ENCODE measurements around the gene OAF.

The OAF gene

GRCh38 chr11:120172054-120172911 lies 38.5 kb upstream of the OAF start:
- H3K23ac ChIP-seq (ENCODE audit: low read depth, low read length, poor library complexity): peak overlapping the region; percentile 26
- peaks cover 0 to 2% of the 10 kb centered on the region in 2 donors for H3K9me3 ChIP-seq (replicated peaks in 1 of 2; ENCODE audit: control insufficient read depth in 2 of 2, insufficient read depth in 1 of 2, low read depth in 1 of 2, low read length in 2 of 2)
- H3K27ac ChIP-seq (replicated peaks; ENCODE audit: low read length): no peak overlapping the region
- no peak overlapping the region for H2BK15ac ChIP-seq (ENCODE audit: low read length)
- no peak overlapping the region for H2BK120ac ChIP-seq (ENCODE audit: low read depth, low read length)
- no peak overlapping the region for H2AK5ac ChIP-seq (ENCODE audit: low read depth, low read length)
- peak overlapping the region; percentile 80 for H2BK12ac ChIP-seq (ENCODE audit: low read length)
- H2BK5ac ChIP-seq (ENCODE audit: low read length): no peak overlapping the region
- DNase-seq (ENCODE audit: low spot score): peak; percentile 56
- no peak overlapping the region for H4K8ac ChIP-seq (ENCODE audit: low read depth, low read length)
- no CpG with 5 or more reads among the region's 24 CpGs for WGBS, 2 donors (ENCODE audit: extremely low coverage in 2 of 2, insufficient read length in 2 of 2, insufficient replicate concordance in 1 of 2)
- no peaks in the 10 kb centered on the region for H3K79me1 ChIP-seq (ENCODE audit: low read depth, low read length)
- H3K36me3 ChIP-seq (replicated peaks in 1 of 2; ENCODE audit: control insufficient read depth in 2 of 2, insufficient read depth in 2 of 2, low read length in 2 of 2): no peaks in the 10 kb centered on the region
- no peak overlapping the region for H4K91ac ChIP-seq (ENCODE audit: low read depth, low read length, poor library complexity)
- no peak overlapping the region for H3K4me2 ChIP-seq (ENCODE audit: insufficient read depth, low read length, poor library complexity, severe bottlenecking)
- H3K18ac ChIP-seq (ENCODE audit: low read length): peak overlapping the region; percentile 64
- H3K14ac ChIP-seq (ENCODE audit: low read length): no peak overlapping the region
- peaks cover 0 to 48% (median 41%) of the 10 kb centered on the region in 3 experiments for H3K27me3 ChIP-seq (ENCODE audit: control insufficient read depth in 3 of 3, insufficient read depth in 3 of 3, low read depth in 1 of 3, low read length in 3 of 3)
- H3K4me1 ChIP-seq (ENCODE audit: control insufficient read depth in 2 of 2, insufficient read depth in 1 of 2, low read depth in 1 of 2, low read length in 2 of 2): peaks cover 5 to 7% of the 10 kb centered on the region in 2 donors
- no peak overlapping the region for H3K4me3 ChIP-seq (ENCODE audit: low read length in 2 of 2)
- H3K9ac ChIP-seq (ENCODE audit: low read depth, low read length, poor library complexity): peak overlapping the region; percentile 4
- peak overlapping the region; percentile 27 for H2AFZ ChIP-seq (ENCODE audit: low read length)
- no peak overlapping the region for H3K4ac ChIP-seq (ENCODE audit: low read length)

GRCh38 chr11:120173019-120173705 lies 37.7 kb upstream of the OAF start:
- H3K36me3 ChIP-seq (replicated peaks in 1 of 2; ENCODE audit: control insufficient read depth in 2 of 2, insufficient read depth in 2 of 2, low read length in 2 of 2): no peaks in the 10 kb centered on the region
- H3K27ac ChIP-seq (replicated peaks; ENCODE audit: low read length): no peak overlapping the region
- no peak overlapping the region for H3K23ac ChIP-seq (ENCODE audit: low read depth, low read length, poor library complexity)
- peak overlapping the region; percentile 20 for H3K18ac ChIP-seq (ENCODE audit: low read length)
- no peak for DNase-seq (ENCODE audit: low spot score)
- no peak overlapping the region for H2AFZ ChIP-seq (ENCODE audit: low read length)
- no peak overlapping the region for H2BK5ac ChIP-seq (ENCODE audit: low read length)
- H2BK12ac ChIP-seq (ENCODE audit: low read length): no peak overlapping the region
- no peak overlapping the region for H3K4me3 ChIP-seq (ENCODE audit: low read length in 2 of 2)
- H3K14ac ChIP-seq (ENCODE audit: low read length): no peak overlapping the region
- H2BK120ac ChIP-seq (ENCODE audit: low read depth, low read length): no peak overlapping the region
- no peak overlapping the region for H2BK15ac ChIP-seq (ENCODE audit: low read length)
- H4K8ac ChIP-seq (ENCODE audit: low read depth, low read length): no peak overlapping the region
- peaks cover 5 to 7% of the 10 kb centered on the region in 2 donors for H3K4me1 ChIP-seq (ENCODE audit: control insufficient read depth in 2 of 2, insufficient read depth in 1 of 2, low read depth in 1 of 2, low read length in 2 of 2)
- no peak overlapping the region for H3K4ac ChIP-seq (ENCODE audit: low read length)
- no peak overlapping the region for H3K4me2 ChIP-seq (ENCODE audit: insufficient read depth, low read length, poor library complexity, severe bottlenecking)
- peak overlapping the region; percentile 2 for H3K9ac ChIP-seq (ENCODE audit: low read depth, low read length, poor library complexity)
- no peak overlapping the region for H4K91ac ChIP-seq (ENCODE audit: low read depth, low read length, poor library complexity)
- H3K9me3 ChIP-seq (replicated peaks in 1 of 2; ENCODE audit: control insufficient read depth in 2 of 2, insufficient read depth in 1 of 2, low read depth in 1 of 2, low read length in 2 of 2): peaks cover 0 to 2% of the 10 kb centered on the region in 2 donors
- peaks cover 0 to 39% (median 33%) of the 10 kb centered on the region in 3 experiments for H3K27me3 ChIP-seq (ENCODE audit: control insufficient read depth in 3 of 3, insufficient read depth in 3 of 3, low read depth in 1 of 3, low read length in 3 of 3)
- no CpG with 5 or more reads among the region's 11 CpGs for WGBS, 2 donors (ENCODE audit: extremely low coverage in 2 of 2, insufficient read length in 2 of 2, insufficient replicate concordance in 1 of 2)
- H3K79me1 ChIP-seq (ENCODE audit: low read depth, low read length): no peaks in the 10 kb centered on the region
- peak overlapping the region; percentile 7 for H2AK5ac ChIP-seq (ENCODE audit: low read depth, low read length)

GRCh38 chr11:120173807-120174206 lies 37.0 kb upstream of the OAF start:
- H2BK12ac ChIP-seq (ENCODE audit: low read length): no peak overlapping the region
- no peak overlapping the region for H3K14ac ChIP-seq (ENCODE audit: low read length)
- no peak overlapping the region for H2AK5ac ChIP-seq (ENCODE audit: low read depth, low read length)
- no peak overlapping the region for H2BK15ac ChIP-seq (ENCODE audit: low read length)
- H3K9me3 ChIP-seq (replicated peaks in 1 of 2; ENCODE audit: control insufficient read depth in 2 of 2, insufficient read depth in 1 of 2, low read depth in 1 of 2, low read length in 2 of 2): peaks cover 0 to 2% of the 10 kb centered on the region in 2 donors
- H3K79me1 ChIP-seq (ENCODE audit: low read depth, low read length): no peaks in the 10 kb centered on the region
- no peak overlapping the region for H3K4ac ChIP-seq (ENCODE audit: low read length)
- H2AFZ ChIP-seq (ENCODE audit: low read length): no peak overlapping the region
- DNase-seq (ENCODE audit: low spot score): no peak
- H3K27ac ChIP-seq (replicated peaks; ENCODE audit: low read length): no peak overlapping the region
- H3K4me3 ChIP-seq (ENCODE audit: low read length in 2 of 2): no peak overlapping the region
- H3K9ac ChIP-seq (ENCODE audit: low read depth, low read length, poor library complexity): no peak overlapping the region
- H3K27me3 ChIP-seq (ENCODE audit: control insufficient read depth in 3 of 3, insufficient read depth in 3 of 3, low read depth in 1 of 3, low read length in 3 of 3): peaks cover 0 to 33% (median 26%) of the 10 kb centered on the region in 3 experiments
- H3K4me2 ChIP-seq (ENCODE audit: insufficient read depth, low read length, poor library complexity, severe bottlenecking): no peak overlapping the region
- no peak overlapping the region for H3K18ac ChIP-seq (ENCODE audit: low read length)
- no peak overlapping the region for H2BK120ac ChIP-seq (ENCODE audit: low read depth, low read length)
- no peaks in the 10 kb centered on the region for H3K36me3 ChIP-seq (replicated peaks in 1 of 2; ENCODE audit: control insufficient read depth in 2 of 2, insufficient read depth in 2 of 2, low read length in 2 of 2)
- no peak overlapping the region for H3K23ac ChIP-seq (ENCODE audit: low read depth, low read length, poor library complexity)
- H4K8ac ChIP-seq (ENCODE audit: low read depth, low read length): no peak overlapping the region
- H3K4me1 ChIP-seq (ENCODE audit: control insufficient read depth in 2 of 2, insufficient read depth in 1 of 2, low read depth in 1 of 2, low read length in 2 of 2): peaks cover 5 to 6% of the 10 kb centered on the region in 2 donors
- H4K91ac ChIP-seq (ENCODE audit: low read depth, low read length, poor library complexity): no peak overlapping the region
- no CpG with 5 or more reads among the region's 5 CpGs for WGBS, 2 donors (ENCODE audit: extremely low coverage in 2 of 2, insufficient read length in 2 of 2, insufficient replicate concordance in 1 of 2)
- H2BK5ac ChIP-seq (ENCODE audit: low read length): no peak overlapping the region

GRCh38 chr11:120174866-120175265 lies 36.0 kb upstream of the OAF start:
- Histone ChIP-seq H4K91ac (ENCODE audit: low read depth, low read length, poor library complexity) (no peak overlapping the region), H2BK5ac (ENCODE audit: low read length) (no peak overlapping the region), H3K14ac (ENCODE audit: low read length) (no peak overlapping the region), H2BK12ac (ENCODE audit: low read length) (no peak overlapping the region), H3K79me1 (ENCODE audit: low read depth, low read length) (no peaks in the 10 kb centered on the region), H3K4me1 (ENCODE audit: control insufficient read depth in 2 of 2, insufficient read depth in 1 of 2, low read depth in 1 of 2, low read length in 2 of 2) (peaks cover 10 to 13% of the 10 kb centered on the region in 2 donors), H3K4me2 (ENCODE audit: insufficient read depth, low read length, poor library complexity, severe bottlenecking) (no peak overlapping the region), H4K8ac (ENCODE audit: low read depth, low read length) (no peak overlapping the region), H3K4me3 (ENCODE audit: low read length in 2 of 2) (no peak overlapping the region), H2AFZ (ENCODE audit: low read length) (no peak overlapping the region), H3K27ac (replicated peaks; ENCODE audit: low read length) (no peak overlapping the region), H3K9me3 (replicated peaks in 1 of 2; ENCODE audit: control insufficient read depth in 2 of 2, insufficient read depth in 1 of 2, low read depth in 1 of 2, low read length in 2 of 2) (peaks cover 0 to 2% of the 10 kb centered on the region in 2 donors), H3K4ac (ENCODE audit: low read length) (no peak overlapping the region), H2BK120ac (ENCODE audit: low read depth, low read length) (no peak overlapping the region), H3K18ac (ENCODE audit: low read length) (no peak overlapping the region), H3K27me3 (ENCODE audit: control insufficient read depth in 3 of 3, insufficient read depth in 3 of 3, low read depth in 1 of 3, low read length in 3 of 3) (peaks cover 0 to 24% (median 16%) of the 10 kb centered on the region in 3 experiments), H2BK15ac (ENCODE audit: low read length) (no peak overlapping the region), H3K9ac (ENCODE audit: low read depth, low read length, poor library complexity) (no peak overlapping the region), H2AK5ac (ENCODE audit: low read depth, low read length) (no peak overlapping the region), H3K36me3 (replicated peaks in 1 of 2; ENCODE audit: control insufficient read depth in 2 of 2, insufficient read depth in 2 of 2, low read length in 2 of 2) (no peaks in the 10 kb centered on the region), H3K23ac (ENCODE audit: low read depth, low read length, poor library complexity) (no peak overlapping the region)
- no CpG with 5 or more reads among the region's 4 CpGs for WGBS, 2 donors (ENCODE audit: extremely low coverage in 2 of 2, insufficient read length in 2 of 2, insufficient replicate concordance in 1 of 2)
- DNase-seq (ENCODE audit: low spot score): no peak
